ENCODE data around the gene TTC32. TPM values are rescaled to one million over a fixed set of nuclear protein-coding genes. Genes with fewer than 3 reads are reported as not detected.
"Not testable (repeated sequence)": the region's sequence is repeated elsewhere in the genome, so short reads cannot be mapped to it uniquely, and the experiment has no call there.

The TTC32 gene
- polyA plus RNA-seq, 1 experiment, result 3.6 TPM

DNA sequence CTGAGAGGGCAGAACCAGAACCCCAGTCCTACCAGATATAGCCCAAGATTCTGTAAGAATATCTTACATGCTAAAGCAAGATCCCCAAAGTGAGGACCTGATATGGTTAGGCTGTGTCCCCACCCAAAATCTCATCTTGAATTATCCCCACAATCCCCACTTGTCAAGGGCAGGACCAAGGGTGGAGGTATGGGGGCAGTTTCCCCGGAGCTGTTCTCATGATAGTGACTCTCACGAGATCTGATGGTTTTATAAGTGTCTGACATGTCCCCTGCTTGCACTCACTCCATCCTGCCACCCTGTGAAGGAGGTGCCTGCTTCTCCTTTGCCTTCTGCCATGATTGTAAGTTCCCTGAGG is 19.9 kb downstream of the TTC32 start:
- H3K27me3 ChIP-seq (ENCODE audit: control insufficient read depth, insufficient read depth, low read length), result no peaks in the 10 kb centered on the region
- TF ChIP-seq, protein P1, sequence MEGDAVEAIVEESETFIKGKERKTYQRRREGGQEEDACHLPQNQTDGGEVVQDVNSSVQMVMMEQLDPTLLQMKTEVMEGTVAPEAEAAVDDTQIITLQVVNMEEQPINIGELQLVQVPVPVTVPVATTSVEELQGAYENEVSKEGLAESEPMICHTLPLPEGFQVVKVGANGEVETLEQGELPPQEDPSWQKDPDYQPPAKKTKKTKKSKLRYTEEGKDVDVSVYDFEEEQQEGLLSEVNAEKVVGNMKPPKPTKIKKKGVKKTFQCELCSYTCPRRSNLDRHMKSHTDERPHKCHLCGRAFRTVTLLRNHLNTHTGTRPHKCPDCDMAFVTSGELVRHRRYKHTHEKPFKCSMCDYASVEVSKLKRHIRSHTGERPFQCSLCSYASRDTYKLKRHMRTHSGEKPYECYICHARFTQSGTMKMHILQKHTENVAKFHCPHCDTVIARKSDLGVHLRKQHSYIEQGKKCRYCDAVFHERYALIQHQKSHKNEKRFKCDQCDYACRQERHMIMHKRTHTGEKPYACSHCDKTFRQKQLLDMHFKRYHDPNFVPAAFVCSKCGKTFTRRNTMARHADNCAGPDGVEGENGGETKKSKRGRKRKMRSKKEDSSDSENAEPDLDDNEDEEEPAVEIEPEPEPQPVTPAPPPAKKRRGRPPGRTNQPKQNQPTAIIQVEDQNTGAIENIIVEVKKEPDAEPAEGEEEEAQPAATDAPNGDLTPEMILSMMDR (IDR thresholded peaks at IDR 0.05; ENCODE audit: insufficient read depth, low read depth, low read length), result no peak
- CTCF ChIA-PET, result interaction anchor here (0.6 kb wide), 1 partner anchor 166 kb away, joined by 3 read pairs; no protein-coding TSS in a partner anchor
- H3K4me3 ChIP-seq (ENCODE audit: low read depth, low read length), result no peak overlapping the region
- no peaks in the 10 kb centered on the region for H3K36me3 ChIP-seq (ENCODE audit: control insufficient read depth, insufficient read depth, low read length)
- POLR2A ChIA-PET, result no interaction called here
- DNase-seq (ENCODE audit: low read depth), result no peak

DNA sequence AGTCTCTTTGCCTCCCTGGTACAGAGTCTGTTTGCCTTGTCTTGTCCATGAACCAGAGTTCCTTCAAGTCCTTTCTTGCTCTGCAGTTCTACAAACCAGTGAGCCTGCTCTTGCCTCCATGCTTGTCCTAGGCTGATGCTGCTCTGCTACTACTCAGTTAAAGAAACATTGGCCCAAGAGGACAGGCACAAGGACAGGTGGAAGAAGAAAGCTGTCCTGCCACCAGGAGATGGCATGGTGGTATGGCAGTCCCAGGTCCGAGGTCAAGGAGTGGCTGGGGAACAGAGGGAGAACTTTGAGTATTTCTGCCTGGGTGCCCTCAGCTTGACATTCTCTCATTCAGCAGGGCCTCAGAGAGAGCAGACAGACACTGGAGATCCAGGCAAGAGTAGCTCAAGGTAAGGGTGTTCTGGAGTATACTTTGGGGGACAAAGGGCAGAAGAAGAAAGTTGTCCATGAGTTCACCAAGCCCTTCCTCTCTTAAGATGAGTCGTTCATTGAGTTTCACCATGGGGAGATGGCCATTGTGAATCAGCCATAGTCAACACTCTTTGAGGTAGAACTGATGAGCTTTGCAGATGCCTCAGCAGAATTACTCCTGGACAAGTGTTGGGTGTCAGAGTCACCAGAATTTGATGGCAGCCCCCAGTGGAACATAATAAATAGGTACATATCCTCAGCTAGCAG is 20.4 kb downstream of the TTC32 start:
- TF ChIP-seq, protein P1 (IDR thresholded peaks at IDR 0.05; ENCODE audit: insufficient read depth, low read depth, low read length), result no peak
- no peaks in the 10 kb centered on the region for H3K27me3 ChIP-seq (ENCODE audit: control insufficient read depth, insufficient read depth, low read length)
- POLR2A ChIA-PET, result no interaction called here
- no peak for DNase-seq (ENCODE audit: low read depth)
- CTCF ChIA-PET, result interaction anchor here (1.6 kb wide), 1 partner anchor 18 kb away, joined by 4 read pairs; no protein-coding TSS in a partner anchor
- H3K36me3 ChIP-seq (ENCODE audit: control insufficient read depth, insufficient read depth, low read length), result no peaks in the 10 kb centered on the region
- no peak overlapping the region for H3K4me3 ChIP-seq (ENCODE audit: low read depth, low read length)

DNA sequence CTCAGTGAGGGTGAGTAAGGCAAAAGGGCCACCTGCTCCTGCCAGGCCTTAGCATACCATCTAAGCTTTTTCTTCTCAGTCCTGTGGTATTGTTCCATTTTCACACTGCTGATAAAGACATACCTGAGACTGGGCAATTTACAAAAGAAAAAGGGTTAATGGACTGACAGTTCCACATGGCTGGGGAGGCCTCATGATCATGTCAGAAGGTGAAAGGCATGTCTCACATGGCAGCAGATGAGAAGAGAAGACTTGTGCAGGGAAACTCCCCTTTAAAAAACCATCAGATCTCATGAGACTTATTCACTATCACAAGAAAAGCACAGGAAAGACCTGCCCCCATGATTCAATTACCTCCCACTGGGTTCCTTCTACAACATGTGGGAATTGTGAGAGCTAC is 21.6 kb downstream of the TTC32 start:
- DNase-seq (ENCODE audit: low read depth); POLR2A ChIA-PET; H3K36me3 ChIP-seq (ENCODE audit: control insufficient read depth, insufficient read depth, low read length); H3K27me3 ChIP-seq (ENCODE audit: control insufficient read depth, insufficient read depth, low read length); H3K4me3 ChIP-seq (ENCODE audit: low read depth, low read length): not testable (repeated sequence)
- CTCF ChIA-PET, result interaction anchor here (1.1 to 1.6 kb wide), 2 partner anchors 16 to 17 kb away, joined by 3 to 4 read pairs; no protein-coding TSS in a partner anchor

DNA sequence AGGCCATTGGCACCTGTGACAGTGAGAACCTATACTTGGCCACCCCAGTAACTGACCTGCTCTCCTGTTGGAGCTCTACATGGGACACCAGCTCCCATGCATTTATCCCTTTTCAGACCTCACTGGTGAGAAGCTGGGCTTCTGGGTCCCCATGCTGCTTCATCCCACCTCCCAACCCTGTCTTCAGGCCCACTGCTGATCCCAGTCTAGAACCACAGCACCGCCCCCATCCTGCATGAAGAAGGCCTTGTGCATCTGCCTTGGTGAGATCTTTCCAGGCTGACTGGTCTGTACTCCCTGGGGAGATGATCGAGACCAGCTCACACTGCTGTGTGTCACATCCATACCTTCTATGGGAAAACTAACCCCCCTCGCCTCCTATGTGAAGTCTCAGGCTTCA is 22.7 kb downstream of the TTC32 start:
- no peaks in the 10 kb centered on the region for H3K27me3 ChIP-seq (ENCODE audit: control insufficient read depth, insufficient read depth, low read length)
- H3K36me3 ChIP-seq (ENCODE audit: control insufficient read depth, insufficient read depth, low read length), result no peaks in the 10 kb centered on the region
- POLR2A ChIA-PET, result no interaction called here
- TF ChIP-seq, protein P1 (IDR thresholded peaks at IDR 0.05; ENCODE audit: insufficient read depth, low read depth, low read length), result no peak
- DNase-seq (ENCODE audit: low read depth), result no peak
- H3K4me3 ChIP-seq (ENCODE audit: low read depth, low read length), result no peak overlapping the region
- CTCF ChIA-PET, result interaction anchor here (1.1 kb wide), 2 partner anchors 10 to 18 kb away, joined by 3 read pairs; no protein-coding TSS in a partner anchor

DNA sequence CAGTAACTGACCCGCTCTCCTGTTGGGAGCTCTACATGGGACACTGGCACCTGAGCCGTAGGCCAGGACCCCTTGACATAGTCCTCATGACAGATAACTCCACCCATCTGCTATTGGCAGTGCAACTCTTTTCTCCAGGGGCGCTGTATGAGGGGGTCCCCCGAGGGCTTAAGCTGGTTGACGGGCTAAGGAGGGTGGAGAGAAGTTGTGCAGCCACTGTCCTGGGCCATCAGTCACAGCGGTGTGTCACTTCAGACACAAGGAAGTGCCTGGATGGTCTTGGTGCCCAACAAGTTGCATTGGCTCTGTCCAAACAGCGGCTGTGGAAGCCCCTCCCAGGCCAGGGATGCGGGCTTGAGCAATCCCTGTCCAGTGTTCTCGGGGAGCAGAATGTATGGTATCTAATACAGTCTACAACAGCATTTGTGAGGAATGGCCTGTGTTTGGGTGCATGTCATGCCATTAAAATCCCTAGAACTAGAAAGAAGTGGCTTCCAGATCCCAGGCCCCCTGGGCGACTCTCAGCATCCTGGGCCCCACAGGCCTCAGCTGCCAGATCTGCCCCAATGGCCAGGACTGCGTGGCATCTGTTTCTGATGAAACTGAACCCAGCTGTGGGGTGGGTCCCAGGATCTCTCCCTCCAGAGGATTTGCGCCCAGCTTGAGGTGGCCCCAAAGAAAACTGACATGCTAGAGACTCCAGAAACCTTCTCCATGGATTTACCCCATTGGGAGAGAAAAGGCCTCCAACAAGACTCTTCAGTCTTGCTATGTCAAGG is 23.3 kb downstream of the TTC32 start:
- DNase-seq (ENCODE audit: low read depth), result no peak
- H3K27me3 ChIP-seq (ENCODE audit: control insufficient read depth, insufficient read depth, low read length), result no peaks in the 10 kb centered on the region
- TF ChIP-seq, protein P1 (IDR thresholded peaks at IDR 0.05; ENCODE audit: insufficient read depth, low read depth, low read length), result no peak
- H3K4me3 ChIP-seq (ENCODE audit: low read depth, low read length), result no peak overlapping the region
- ChIA-PET POLR2A (no interaction called here), CTCF (interaction anchor here (0.6 to 1.1 kb wide), 2 partner anchors 10 to 651 kb away, joined by 3 read pairs; no protein-coding TSS in a partner anchor)
- H3K36me3 ChIP-seq (ENCODE audit: control insufficient read depth, insufficient read depth, low read length), result no peaks in the 10 kb centered on the region
